NCI-H2081 treated with DMSO at 0.1 percent for 48 hours (cell line): Measurements from ENCODE around the gene RARG.

ENCODE experiments used
- DNase-seq: peaks from one replicate; lab custom pipeline; 2025; lab: John Stamatoyannopoulos, UW

The RARG gene

DNA sequence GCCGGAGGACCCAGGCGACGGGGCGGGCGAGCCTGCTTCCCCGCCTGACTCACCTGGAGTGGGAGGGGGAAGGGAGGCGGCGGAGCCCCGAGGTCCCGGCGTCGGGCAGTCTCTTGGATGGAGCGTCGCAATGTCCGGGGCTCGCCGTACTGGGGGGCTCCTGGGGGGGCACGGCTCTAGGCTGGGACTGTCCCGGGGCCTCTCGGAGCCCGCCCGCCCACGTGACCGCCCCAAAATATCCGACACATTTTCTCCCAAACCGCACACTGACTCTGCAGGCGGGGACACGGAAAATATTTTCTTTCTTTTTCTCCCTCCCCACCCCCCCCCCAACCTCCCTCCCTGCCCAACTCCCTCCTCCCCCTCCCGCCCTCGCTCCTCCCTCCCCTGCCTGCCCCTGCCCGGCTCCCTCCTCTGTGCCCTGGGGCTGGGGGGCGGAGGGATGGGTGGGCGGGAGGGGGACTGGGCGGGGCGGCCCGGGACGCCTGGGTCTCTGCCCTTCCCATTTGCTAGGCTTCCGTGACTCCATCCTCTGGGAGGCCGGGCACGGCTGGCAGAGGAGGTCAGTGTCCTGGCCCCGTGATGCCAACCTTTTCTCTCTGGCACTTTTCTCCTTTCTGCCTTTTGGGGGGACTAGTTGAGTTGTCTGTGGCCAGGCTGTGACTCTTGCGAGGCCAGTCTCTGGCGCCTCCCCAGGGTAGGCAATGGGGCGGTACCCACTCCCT is at the start of gene RARG:
Gene RARG (minus strand): TSS at position 289 of the 725 bp plus-strand sequence. CDS start 4,664 bp downstream, outside the sequence.
- DNase-seq: no peak

- no peak for DNase-seq
Observed at GRCh38 chr12:53279888-53280498, 48.0 kb upstream of the RARG start.

GRCh38 chr12:53279283-53279869 is 47.4 kb upstream of the RARG start:
- no peak for DNase-seq

DNA sequence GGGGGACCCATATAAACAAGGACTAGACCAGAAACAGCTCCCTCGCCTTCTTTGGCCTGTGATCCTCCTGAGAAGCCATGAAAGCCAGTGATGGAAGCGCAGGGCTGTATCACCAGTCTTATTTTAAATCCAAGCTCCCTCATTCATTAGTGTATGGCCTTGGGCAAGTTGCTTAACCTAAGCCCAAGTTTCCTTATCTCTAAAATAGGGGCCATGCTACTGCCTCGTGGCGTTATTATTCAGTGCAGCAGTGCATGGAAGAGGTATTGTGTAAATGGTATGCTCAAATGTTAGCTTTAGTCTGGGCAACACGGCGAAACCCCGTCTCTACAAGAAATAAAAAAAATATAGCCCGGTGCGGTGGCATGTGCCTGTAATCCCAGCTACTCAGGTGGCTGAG is 46.0 kb upstream of the RARG start:
- no peak for DNase-seq

DNA sequence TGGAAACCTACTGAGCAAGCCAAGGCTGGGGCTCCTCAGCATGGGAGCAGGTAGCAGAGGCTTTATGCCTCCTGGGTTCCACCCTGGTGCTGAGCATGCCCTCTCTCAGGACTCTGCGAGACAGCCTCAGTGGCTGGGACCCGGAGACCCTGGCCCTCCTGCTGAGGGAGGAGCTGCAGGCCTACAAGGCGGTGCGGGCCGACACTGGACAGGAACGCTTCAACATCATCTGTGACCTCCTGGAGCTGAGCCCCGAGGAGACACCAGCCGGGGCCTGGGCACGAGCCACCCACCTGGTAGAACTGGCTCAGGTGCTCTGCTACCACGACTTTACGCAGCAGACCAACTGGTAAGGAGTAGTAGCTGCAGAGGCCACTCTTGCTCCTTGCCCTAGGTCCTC is 44.5 kb upstream of the RARG start:
- DNase-seq: no peak

GRCh38 chr12:53274445-53274844 is 42.4 kb upstream of the RARG start:
- DNase-seq: no peak

DNA sequence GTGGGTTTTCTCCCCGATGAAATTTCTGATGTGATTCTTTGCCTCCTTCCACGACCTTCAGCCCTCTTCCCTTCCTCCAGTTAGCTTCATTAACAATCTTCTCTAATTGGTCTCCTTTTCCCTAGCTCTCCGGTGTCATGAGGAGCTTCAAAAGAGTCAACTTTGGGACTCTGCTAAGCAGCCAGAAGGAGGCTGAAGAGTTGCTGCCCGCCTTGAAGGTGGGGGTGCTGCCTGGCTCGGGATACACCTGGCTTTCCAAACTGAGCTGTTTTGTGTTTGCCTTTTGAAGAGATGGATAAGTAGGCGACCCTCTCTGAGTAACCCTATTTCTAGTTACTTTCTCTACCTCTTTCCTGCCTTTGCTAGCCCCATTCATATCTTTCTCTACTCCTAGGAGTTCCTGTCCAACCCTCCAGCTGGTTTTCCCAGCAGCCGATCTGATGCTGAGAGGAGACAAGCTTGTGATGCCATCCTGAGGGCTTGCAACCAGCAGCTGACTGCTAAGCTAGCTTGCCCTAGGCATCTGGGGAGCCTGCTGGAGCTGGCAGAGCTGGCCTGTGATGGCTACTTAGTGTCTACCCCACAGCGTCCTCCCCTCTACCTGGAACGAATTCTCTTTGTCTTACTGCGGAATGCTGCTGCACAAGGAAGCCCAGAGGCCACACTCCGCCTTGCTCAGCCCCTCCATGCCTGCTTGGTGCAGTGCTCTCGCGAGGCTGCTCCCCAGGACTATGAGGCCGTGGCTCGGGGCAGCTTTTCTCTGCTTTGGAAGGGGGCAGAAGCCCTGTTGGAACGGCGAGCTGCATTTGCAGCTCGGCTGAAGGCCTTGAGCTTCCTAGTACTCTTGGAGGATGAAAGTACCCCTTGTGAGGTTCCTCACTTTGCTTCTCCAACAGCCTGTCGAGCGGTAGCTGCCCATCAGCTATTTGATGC is 36.9 kb upstream of the RARG start:
- no peak for DNase-seq

DNA sequence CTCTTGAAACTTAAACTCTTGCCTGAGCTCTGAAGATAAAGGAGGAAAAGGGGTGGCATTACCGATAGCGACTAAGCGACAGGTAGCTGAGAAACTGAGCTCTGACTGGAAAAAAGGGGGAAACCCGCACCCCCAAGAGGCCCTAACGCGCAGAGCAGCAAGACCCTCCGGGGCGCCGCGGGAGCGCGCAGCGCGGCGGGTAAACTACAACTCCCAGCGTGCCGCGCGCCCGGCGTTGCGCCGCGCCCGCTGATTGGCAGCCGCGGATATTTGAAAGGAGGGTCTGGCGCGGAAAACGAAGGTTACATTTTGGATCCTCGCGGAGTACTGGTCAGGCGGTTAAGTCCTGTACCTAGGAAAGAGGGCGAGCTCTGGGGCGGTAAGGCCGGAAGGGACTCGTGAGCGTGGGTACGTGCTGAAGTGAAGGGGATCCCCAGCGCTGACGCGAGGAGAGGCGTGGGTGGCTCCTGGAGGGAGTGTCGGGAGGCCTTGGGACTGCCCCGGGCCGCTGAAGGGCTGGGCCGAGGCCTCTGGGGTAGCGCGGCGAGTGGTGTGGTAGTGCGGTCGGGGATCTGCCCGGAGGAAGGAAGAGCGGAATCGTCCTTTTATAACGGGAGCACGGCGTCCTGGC is 36.1 kb upstream of the RARG start, which contains the start of gene ESPL1:
Gene ESPL1 (plus strand): TSS at position 301 of the 631 bp plus-strand sequence. CDS start 468 bp downstream, outside the sequence.
- no peak for DNase-seq

GRCh38 chr12:53267306-53267998 is 35.4 kb upstream of the RARG start:
- DNase-seq: no peak

- no peak for DNase-seq
Observed at GRCh38 chr12:53265783-53266182, 33.8 kb upstream of the RARG start.

DNA sequence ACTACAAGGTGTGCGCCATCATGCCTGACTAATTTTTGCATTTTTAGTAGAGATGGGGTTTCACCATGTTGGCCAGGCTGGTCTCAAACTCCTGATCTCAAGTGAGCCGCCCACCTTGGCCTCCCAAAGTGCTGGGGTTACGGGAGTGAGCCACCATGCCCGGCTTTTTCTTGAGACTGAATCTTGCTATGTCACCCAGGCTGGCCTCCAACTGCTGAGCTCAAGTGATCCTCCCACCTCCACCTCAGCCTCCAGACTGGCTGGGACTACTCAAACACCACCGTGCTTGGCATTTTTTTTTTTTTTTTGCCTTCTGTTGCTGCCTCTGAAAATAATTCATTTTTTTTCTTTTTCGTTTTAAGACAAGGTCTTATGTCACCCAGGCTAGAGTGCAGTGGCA is 27.9 kb upstream of the RARG start:
- no peak for DNase-seq

- DNase-seq: no peak
Observed at GRCh38 chr12:53258541-53259539, 26.8 kb upstream of the RARG start.

GRCh38 chr12:53255996-53256395 is 24.0 kb upstream of the RARG start:
- DNase-seq: no peak

GRCh38 chr12:53254816-53255545 is 23.0 kb upstream of the RARG start:
- DNase-seq: no peak

GRCh38 chr12:53253298-53253697 is 21.3 kb upstream of the RARG start:
- DNase-seq: no peak

- DNase-seq: no peak
Observed at GRCh38 chr12:53252349-53252916, 20.4 kb upstream of the RARG start.

DNA sequence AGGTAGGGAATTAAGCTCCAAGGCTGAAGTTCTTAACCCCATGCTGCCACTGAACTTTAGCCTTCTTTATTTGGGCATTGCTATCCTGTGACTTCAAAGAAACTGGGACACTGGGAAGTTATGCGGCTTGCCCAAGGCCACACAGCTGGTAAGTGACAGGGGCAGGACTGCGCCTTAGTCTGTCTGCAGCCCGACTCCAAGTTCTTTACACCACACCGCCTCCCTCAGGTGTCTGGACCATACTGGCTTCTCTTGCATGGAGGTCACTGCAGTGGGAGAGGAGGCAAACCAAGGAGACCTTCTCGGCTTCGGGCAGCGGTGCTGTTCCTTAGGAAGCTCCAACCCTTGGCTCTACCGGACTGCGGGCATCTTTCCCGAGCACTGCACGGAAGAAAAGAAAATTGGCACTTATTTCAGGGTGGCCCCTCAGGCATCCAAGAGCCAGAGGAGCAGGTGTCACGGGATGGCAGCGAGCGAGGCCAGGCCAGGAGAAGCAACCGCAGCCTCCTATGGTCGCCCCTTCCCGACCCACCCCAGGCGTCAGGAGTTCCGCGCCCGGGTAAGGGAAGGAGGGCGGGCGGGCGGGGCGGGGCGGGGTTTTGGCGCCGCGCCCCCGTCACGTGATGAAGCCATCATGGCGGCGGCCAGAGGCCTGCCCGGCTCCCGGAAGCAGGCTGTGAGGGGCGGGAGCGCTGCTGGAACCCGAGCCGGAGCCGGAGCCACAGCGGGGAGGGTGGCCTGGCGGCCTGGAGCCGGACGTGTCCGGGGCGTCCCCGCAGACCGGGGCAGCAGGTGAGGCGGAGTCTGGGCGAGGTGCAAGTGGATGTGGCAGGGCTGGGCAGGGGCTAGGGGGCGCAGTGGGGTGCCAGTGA is 19.7 kb upstream of the RARG start:
- no peak for DNase-seq

DNA sequence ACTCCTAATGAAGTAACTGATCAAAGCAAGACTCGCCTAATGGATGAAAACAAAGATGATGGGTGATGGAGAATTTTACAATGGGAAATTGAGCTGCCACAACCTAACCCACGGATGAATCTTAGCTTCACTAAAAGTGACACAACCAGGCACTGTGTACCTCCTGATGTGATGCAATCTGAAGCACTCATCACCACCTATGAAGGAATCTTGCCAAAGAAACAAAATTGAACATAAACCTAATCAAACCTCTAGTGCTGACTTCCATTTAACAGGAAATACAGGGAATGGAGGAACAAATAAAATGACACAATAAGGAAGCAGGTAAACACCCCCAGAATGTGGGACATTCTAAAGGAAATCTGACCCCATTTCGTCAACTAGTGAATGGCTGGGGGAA is 13.3 kb upstream of the RARG start:
- DNase-seq: no peak
